ENCODE results near the gene VTI1B.
A peak's percentile ranks its signal among the peaks of the same experiment; 100 is the strongest.

DNA sequence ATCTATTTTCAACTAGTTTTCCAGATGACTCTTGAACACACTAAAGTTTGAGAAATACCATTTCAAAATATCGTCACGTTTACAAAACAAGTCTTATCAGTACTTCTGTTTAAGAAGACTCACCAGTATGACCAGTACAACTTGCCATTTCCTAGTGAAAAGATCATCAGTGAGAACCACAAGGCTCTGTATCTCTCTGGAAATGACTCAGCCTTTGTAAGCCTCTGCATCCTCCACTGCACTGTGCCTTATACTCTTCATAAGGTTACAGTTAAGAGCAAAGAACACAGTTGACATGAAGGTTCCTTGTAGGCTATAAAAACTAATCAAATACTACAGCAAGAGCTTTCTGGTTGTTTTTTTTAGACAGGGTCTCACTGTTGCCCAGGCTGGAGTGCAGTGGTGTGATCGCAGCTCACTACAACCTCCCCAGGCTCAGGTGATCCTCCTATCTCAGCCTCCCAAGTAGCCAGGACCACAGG, 5.7 kb upstream of the VTI1B start:
- TF ChIP-seq, protein P1, sequence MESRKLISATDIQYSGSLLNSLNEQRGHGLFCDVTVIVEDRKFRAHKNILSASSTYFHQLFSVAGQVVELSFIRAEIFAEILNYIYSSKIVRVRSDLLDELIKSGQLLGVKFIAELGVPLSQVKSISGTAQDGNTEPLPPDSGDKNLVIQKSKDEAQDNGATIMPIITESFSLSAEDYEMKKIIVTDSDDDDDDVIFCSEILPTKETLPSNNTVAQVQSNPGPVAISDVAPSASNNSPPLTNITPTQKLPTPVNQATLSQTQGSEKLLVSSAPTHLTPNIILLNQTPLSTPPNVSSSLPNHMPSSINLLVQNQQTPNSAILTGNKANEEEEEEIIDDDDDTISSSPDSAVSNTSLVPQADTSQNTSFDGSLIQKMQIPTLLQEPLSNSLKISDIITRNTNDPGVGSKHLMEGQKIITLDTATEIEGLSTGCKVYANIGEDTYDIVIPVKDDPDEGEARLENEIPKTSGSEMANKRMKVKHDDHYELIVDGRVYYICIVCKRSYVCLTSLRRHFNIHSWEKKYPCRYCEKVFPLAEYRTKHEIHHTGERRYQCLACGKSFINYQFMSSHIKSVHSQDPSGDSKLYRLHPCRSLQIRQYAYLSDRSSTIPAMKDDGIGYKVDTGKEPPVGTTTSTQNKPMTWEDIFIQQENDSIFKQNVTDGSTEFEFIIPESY (IDR thresholded peaks at IDR 0.05) = no peak
- TF ChIP-seq CTCF (IDR thresholded peaks at IDR 0.05 in 2 of 3, conservative IDR thresholded peaks at IDR 0.05 in 1 of 3; ENCODE audit: control insufficient read depth in 2 of 3, extremely low read depth in 1 of 3, insufficient read depth in 1 of 3, low read depth in 3 of 3, low read length in 3 of 3) (no peak), JUND (IDR thresholded peaks at IDR 0.05; ENCODE audit: low read depth, low read length) (peak; percentile 97), MEF2B (IDR thresholded peaks at IDR 0.05; ENCODE audit: partially characterized antibody, poor library complexity, severe bottlenecking) (peak; percentile 45)

Data from GM12878 (cell line).